NCI-H345 treated with DMSO at 0.1 percent for 48 hours (cell line): ENCODE measurements around the gene SIGLEC12.
"Not testable (repeated sequence)": the region's sequence is repeated elsewhere in the genome, so short reads cannot be mapped to it uniquely, and the experiment has no call there.

Experiments used
- DNase-seq: peaks from one replicate; lab custom pipeline; 2025; ENCODE audit not compliant: unreplicated experiment; lab: John Stamatoyannopoulos, UW

SIGLEC12 gene

DNA sequence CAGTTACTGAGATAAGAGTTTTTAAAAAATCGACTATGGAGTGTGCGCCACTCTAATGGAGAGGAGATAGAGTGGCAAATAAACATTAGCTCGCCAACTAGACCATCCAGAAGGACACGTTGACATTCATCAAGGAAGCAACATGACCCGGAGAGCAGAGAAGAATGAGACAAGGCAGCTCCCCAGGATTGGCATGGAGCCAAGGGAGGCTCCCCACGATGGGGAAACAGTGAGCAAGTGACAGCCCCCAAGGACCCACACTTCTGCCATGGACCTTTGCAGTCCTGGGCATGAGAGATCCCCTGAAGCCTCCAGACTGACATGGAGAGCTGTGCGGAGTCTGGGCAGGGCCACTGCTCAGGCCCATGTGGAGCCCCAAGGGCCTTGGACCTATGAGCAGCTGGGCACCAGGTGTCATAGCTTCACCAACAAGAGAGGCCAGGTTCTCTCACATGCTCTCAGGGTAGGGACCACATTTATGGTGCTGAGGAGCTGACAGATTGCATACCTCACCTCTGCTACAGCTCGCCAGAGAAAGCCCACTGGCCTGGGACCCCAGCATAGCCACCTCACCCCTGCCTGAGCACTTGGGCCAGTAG lies 23.2 kb upstream of the SIGLEC12 start:
- DNase-seq = no peak

DNA sequence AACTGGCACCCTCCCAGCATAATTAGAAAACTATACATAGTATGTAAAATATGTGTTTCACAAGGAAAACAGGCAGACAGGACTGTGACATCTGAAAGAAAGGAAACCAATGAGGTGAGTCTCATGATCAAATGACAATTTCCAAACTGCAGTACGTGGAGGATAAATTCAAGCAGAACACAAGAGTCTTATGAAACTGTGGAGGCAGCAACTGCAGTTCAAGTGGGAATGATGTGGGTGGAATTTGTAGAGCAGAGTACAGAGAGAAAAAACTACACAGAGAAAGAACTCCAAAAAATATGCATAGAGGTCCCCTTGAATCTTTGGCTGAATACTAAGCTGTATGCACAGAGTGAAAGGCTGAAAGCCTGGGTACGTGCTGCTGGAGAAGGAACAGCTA lies 20.2 kb upstream of the SIGLEC12 start:
- DNase-seq = no peak

DNA sequence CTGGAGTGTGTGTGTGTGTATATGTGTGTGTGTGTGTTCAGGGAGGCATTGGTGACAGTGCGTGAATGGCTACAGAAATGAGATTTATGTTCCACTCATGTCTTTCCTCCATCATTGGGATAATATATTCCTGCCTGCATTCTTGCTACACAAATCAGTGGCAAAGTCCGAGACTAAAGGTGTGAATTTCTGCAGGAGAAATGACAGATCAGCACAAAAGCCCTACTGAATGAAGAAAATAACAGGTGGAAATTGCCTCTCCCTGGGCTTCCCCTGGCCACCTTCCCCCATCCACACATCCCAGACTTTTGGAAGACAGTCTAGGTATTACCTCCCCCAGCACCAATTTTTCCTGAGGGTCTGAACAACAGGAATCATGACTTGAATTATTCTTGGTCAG lies 19.8 kb upstream of the SIGLEC12 start:
- no peak for DNase-seq

DNA sequence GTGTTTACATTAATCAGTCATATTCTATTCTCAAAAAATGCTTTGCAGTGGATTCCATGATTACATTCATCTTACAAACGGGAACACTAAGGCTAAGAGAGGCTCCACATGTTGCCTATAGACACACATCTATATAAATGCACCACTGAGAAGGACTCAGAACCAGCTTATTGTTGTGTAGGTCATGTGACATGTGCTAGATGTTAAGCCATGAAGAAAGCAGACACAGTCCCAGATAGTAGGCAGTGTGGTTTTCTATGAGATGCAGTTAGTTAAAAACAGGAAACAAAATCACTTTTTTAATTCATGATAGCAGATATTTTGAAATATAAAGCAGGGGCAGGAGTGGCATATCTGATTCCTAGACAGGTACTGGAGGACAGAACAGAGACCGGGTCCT lies 19.1 kb upstream of the SIGLEC12 start:
- DNase-seq = no peak

DNA sequence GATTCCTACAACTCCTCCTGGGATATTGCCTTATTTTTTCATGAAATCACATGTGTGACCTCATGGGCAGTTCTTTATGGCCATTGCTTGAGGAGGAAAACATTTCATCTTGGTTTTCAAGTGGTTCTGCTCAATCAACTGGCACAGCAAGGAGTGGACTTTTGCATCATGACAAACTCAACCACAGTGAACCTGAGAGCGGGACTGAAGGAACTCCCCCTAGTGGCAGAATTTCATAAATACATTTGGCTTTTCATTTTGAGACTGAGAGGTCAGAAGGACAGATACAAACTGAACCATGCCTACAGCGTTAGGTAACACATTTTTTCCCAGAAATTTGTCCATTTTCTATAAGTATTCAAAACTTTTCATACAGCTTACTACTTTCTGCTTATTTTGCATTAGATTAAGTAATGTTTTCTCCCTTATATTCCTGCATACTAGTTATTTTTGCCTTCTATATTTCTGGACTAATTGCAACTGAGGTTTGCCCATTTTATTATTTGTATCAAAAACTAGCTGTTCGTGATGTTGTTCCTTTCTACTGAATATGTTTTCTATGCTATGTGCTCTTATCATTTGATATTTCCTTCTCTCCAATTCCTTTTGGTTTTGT lies 13.4 kb upstream of the SIGLEC12 start:
- no peak for DNase-seq

DNA sequence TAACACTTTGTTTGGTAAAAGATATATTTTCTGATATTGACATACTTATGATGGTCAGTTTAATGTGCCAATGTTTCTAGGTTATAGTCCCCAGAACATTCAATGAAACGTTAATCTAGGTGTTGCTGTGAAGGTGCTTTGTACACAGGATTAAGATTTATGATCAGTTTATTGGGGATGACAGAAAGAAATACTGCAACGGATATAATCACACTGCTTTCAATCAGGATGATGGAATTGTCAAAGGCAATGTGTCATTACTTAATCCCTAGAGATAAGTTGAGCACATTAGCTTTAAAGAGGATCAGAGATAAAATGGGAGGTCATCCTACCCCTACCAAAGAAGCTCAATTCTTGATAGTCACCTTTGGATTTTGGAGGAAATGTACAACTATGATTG lies 12.4 kb upstream of the SIGLEC12 start:
- DNase-seq = no peak

DNA sequence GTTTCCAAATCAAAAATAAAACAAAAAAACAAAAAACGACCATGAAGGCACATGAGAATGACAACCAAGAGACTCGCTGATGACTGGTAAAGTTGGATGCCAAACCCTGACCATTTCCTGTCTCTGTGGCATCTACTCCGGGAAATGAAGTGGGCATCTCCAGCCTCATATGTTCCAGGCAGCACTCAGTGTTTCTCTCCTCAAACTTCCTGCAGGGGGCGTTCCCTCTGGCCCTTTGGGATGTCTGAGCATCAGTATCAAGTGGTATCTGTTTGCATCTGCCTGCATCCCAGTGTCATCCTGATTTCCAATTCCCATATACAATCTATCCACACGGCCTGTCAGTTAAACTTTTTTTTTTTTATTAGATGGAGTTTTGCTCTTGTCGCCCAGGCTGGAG lies 9.8 kb upstream of the SIGLEC12 start:
- DNase-seq = no peak

DNA sequence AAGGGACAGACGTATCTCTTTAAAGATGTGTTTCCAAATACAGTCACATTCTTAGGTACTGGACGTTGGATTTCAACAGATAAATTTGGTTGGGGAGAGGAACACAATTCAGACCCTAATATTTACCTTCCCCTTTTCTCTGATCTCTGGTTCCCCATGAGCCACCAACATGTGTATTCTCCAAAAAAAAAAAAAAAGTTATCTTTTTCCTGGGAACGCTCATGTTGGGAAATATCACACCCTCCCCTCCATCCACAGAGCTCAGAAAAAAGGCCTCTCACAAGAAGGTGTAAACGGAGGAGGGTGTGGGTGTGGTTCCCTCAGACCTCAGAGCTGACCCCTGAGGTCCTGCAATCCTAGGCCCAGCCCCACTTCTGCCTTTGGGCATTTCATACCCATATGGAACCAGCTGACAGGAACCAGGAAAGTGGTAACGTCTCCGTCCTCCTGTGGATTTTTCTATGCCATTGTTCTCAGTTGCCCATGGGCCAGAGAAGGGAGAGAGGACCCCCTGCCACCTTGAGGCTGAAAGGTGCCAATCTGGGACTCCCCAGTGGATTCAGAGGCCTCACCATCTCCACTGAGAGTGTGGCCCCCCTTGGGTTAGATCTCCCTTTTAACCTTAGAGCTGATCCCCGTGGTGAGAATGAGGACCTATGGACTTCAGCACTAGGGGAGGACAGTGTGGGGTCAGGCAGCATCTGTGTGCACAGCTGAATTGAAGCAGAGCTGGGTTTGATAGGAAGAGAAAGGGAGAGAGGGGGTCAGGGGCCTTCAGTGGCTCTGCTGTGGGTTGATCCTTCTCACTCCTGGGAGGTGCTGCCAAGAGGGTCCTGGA lies 8.4 kb upstream of the SIGLEC12 start:
- DNase-seq = no peak

DNA sequence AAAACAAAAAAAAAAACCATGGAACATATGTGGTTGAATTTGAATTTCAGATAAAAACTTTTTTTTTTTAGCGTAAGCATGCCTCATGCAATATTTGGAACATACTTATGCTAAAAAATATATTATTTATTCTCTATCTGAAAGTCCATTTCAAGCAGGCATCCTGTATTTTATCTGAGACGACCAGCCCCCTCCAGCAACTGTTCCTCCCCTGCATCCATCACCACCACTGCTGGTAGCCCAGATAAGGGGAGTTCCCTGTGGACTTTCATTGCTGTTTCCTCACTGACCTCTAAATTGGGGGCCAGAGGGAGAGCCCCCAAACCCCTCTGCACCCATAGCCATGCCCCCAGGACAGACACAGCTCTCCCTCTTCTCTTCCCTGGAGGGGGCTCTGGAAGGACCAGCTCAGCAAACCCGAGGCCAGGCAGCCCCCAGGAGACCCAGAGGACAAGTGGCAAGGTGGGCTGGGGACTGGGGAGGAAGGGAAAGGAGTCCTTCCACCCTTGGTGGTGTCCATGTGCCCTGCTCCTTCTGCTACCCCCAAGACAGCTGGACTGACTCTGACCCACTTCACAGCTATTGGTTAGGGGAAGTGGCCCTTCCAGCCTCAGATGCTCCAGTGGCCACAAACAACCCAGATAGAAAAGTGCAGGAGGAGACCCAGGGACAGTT lies 6.6 kb upstream of the SIGLEC12 start:
- no peak for DNase-seq

DNA sequence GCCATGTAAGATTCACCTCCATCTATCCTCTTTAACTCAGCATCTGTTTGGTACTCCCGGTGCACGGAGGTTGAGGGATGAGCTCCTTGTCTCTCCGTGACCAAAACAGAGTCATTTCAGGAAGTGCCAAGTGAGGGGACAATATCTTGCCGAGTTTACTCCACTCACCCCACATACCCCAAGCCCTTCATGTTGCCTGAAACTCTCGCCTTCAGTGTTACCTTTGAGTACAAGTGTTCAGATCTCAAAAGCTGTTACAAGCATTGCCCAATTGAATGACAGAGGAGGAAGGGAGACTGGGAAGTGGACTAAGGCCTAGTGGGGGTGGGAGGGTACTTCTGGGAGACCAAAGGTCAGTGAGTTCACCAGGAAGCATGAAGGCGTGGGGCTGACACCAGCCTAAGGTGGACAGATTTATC lies 6.0 kb upstream of the SIGLEC12 start:
- DNase-seq = no peak

DNA sequence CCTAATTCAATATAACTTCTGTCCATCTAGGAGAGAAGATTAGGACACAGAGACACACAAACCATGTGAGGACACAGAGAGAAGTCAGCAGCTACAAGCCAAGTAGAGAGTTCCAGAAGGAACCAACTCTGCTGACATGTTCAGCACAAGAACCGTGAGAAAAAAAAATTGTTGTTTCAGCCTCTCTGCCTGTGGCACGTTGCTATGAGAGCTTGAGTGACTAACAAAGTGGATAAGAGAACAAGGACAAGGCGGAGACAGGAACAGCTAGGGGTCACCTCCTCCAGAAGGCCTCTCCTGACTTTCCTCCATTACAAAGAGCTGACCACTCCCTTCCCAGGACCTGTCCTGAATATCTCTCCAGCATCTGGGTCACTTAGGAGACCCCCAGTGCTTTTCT lies 5.6 kb upstream of the SIGLEC12 start:
- no peak for DNase-seq

DNA sequence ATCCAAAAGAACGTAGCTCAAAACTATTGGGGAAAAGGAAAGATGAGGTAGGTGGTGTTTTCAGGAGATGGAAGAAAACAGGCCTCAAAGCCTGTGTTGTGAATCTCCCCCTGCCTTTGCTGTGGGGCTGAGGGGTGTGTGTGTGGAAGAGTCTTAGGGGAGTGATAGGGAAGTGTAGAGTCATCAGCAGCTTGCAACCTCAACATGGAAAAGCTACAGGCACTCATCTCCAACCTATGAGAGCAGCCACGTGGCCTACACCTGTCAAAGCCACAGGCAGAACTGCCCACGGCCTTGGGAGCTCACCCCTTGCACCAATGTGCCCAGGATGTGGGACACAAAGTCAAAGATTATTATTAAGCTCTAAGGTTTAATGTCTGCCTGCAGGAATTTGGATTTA lies 4.3 kb upstream of the SIGLEC12 start:
- no peak for DNase-seq

DNA sequence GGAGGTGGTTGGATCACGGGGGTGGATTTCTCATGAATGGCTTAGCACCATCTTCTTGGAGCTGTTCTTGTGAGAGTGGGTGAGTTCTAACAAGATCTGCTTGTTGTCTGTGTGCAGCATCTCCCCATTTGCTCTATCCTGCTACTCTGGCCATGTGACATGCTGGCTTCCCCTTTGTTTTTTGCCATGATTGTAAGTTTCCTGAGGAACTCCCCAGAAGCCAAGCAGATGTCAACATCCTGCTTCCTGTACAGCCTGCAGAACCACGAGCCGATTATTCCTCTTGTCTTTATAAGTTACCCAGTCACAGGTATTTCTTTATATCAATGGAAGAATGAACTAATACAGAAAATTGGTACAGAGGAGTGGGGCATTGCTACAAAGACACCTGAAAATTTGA lies 2.3 kb upstream of the SIGLEC12 start:
- no peak for DNase-seq

DNA sequence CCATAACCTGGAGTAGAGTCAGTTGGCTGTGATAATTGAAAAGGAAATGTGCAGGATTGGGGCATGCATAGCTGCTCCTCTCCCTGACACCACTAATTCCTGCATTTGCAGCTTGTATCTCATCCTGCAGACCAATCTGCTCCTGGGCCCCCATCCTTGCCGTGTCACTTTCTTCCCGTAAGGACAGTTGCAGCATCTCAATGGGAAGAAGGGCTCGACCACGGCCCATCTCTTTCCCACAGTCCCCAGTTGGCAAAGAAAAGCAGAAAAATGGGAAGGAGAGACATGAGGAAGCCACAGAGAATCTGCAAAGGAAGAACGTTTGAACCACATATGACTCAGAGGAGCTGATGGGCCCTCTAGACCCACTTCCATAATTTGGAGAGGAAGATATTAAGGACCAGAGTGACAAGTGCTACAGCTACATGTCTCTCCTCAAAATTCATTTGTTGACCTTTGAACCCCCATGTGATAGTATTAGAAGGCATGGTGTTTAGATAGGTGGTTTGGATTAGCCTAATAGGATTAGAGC lies 1.8 kb upstream of the SIGLEC12 start:
- DNase-seq = no peak

DNA sequence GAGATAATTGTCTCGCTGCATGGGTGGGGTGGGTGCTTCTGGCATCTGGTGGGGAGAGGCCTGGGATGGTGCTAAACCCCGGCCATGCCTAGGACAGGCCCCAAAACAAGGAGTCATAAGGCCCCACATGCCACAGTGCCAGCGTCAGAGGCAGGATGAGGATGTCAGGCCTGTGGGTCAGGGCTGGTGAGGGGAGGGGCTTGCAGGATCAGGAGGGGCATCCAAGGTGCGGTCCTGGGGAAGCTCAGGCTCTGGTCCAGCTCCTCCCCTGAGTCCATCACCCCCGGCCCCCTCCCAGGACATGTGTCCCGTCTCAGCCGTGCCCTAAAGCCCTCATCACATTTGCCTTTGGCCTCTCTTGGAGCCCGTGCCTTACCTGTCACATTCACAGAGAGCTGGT lies 669 bp downstream of the SIGLEC12 start:
- DNase-seq = not testable (repeated sequence)

DNA sequence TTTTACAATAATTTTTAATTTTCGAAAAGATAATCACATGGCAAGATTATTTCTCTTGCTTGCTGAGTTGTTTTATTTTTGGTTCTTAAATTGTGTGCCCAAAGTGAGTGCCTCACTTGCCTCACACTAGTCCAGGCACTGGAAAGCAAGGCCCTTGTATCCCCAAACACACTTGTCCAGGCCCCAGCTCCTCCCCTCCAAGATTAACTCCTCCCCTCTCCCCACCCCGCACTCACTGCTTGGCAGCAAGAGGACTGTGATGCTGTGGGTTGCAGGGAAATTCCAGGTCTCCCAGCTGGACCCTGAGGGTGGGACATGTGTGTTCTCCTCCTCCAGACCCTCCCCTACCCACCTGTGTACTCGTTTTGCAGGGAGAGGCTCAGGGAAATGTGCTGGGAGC lies 3.9 kb downstream of the SIGLEC12 start:
- DNase-seq = no peak

DNA sequence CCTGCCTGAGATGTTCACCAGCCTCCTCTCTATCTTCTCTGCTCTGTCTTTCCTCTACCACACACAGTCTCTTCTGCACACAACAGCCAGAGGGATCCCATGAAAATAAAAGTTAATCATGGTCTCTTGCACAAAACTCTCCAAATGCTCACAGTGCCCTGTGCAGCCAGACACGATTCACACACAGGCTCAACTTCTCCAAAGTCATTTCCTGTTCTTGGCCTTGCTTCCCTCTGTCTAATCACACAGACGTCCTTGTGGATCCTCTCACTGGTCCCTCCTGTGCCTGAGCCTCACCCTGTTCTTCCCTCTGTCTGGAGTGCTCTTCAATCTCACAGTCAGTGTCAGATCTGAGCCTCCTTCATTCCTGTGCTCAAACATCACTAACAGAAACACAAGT lies 7.8 kb downstream of the SIGLEC12 start:
- no peak for DNase-seq

DNA sequence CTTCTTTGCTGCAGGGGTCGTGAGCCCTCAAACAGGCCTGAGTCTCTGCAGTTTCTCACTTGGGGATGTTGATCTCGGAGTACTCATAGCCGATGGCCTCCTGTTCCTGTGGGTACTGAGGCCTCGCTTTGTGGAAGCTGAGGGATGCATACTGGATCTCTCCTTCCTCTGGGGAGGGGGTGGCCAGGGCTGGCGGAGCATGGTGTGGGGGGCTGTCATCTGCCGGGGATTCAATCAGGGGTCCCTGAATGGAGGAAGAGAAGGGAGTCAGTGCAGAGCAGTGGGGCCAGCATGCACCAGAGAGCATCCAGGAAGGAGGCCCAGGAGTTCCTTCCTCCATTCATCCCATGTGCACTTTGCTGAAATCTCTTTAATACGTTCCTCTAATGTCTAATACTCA lies 10.0 kb downstream of the SIGLEC12 start:
- no peak for DNase-seq

DNA sequence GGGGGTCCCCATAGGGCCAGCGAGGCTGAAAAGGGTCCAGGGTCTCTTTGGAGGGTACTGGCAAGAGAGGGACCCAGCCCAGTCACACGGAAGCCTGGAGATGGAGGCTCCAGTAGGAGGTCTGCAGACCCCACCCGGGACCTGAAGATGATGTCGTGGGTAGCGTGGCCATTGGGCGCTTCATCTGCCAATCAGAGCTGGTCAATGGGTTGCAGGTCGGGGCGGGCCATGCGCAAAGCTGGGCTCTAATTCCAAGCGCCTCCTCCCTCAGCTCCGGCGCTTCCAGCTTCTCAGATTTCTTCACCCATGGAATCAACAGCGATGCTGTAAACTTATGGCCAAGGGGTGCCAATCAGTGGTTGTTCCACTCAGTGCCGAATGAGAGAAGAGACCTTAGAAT lies 10.9 kb downstream of the SIGLEC12 start:
- no peak for DNase-seq

DNA sequence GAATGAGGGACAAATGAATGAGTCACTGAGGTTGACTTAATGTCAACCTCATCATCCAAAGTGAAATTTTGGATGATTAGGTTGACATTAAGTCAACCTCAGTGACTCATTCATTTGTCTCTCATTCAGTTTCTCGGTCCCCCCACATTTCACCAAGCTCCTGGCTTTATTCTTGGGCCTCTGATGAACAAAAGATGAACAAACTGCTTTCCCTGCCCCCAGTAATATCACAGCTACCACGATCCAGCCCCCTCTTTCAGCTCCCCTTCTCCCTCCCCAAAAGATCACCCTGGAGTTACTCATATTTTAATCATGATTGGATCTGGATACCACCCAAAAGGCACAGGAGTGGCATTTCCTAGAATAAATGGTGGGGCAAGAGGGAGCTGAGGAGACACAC lies 12.5 kb downstream of the SIGLEC12 start:
- no peak for DNase-seq

DNA sequence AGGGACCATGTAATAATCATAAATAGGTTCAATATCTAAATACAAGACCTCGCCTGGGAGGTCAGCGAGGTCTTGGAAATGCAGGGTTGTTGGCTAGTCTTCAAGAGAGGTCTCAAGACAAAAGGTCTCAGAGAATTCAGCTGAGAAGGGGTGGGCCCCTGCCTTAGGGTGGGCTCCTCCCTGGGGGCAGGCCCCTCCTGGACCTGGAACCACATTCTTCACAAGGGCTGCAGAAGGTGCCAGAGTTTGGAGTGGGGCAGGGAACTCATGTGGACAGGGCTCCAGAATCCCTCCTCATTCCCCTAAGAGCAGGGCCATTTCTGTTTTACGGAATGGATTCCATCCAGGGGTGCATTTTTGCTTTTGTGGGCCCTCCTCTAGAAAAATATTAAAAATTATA lies 13.1 kb downstream of the SIGLEC12 start:
- DNase-seq = no peak
